ENCODE data around the gene NLGN1. TPM values are rescaled to one million over a fixed set of nuclear protein-coding genes. Genes with fewer than 3 reads are reported as not detected.

NLGN1 gene
- total RNA-seq, 1 experiment from 2014 or later, result 8.6 TPM

DNA sequence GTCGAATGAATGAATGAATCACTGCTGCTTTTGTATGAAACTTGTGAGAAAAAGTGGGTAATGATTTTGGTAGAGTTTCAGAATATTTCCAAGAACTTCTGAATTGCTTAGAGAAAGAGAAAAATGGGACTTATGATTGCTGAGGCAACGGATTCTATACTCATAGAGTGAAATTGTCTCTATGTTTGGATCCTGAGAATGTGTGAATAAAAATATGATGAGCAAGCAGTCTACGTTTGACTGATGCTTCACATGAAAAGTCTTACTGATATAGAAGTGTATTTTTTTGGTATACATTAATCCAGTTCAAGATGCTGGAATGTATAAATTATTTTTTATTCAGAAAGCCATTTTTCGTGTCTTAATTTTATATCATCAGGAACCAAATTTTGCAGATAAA lies 441.1 kb downstream of the NLGN1 start:
- DNase-seq (ENCODE audit: low read depth), result no peak
- in situ Hi-C loops (cut with HindIII; ENCODE audit: low pct_unique_long_range_greater_than_20kb, low sequenced_read_pairs), result no loop called here

DNA sequence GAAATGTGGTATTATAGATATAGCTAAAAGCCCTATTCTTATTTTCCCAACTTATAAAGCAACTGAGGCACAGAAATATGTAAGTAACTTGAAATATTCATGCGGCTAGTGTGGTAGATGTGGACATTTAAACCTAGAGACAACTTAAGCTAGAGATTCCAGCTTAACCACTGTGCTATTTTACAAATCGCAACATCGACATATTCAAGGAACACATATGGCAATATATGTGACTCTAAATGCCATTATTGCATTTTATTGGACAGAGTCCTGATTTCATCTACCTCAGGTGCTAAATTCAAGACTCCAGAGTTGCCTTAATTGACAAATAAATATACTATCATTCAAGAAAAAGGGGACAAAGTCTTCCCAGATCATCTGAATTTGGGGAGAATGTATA lies 442.3 kb downstream of the NLGN1 start:
- no peak for DNase-seq (ENCODE audit: low read depth)
- in situ Hi-C loops (cut with HindIII; ENCODE audit: low pct_unique_long_range_greater_than_20kb, low sequenced_read_pairs), result no loop called here

DNA sequence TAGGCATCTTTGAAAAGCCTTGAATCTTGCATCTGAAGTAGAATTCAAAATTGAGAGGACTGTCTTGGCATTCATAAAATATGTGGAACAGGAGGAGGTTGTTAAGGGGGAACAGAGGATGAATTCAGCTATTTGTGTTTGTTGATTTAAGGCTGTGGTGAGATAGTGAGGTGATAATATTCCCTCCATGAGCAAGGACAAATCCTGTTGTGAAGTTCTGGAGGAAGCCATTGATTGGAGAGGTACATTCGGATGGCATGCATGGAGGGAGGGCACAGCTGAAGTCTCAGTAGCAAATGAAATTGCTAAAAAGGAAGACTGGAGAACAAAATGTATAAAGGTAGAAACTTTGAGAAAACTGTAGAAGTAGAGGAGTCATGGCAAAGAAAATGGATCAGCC lies 443.8 kb downstream of the NLGN1 start:
- in situ Hi-C loops (cut with HindIII; ENCODE audit: low pct_unique_long_range_greater_than_20kb, low sequenced_read_pairs), result no loop called here

DNA sequence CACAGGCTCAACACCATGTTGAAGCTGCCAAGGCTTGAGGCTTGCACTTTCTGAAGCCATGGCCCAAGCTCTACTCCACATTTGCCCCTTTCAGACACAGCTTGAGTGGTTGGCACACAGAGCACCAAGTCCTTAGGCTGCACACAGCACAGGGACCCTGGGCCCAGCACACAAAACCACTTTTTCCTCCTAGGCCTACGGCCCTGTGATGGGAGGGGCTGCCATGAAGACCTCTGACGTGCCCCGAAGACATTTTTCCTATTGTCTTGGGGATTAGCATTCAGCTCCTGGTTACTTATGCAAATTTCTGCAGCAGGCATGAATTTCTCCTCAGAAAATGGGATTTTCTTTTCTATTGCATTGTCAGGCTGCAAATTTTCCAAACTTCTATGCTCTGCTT lies 445.5 kb downstream of the NLGN1 start:
- no peak for DNase-seq (ENCODE audit: low read depth)
- in situ Hi-C loops (cut with HindIII; ENCODE audit: low pct_unique_long_range_greater_than_20kb, low sequenced_read_pairs), result no loop called here

More for the DNA sequence above, 443.8 kb downstream of the NLGN1 start:
- no peak for DNase-seq (ENCODE audit: low read depth)

DNA sequence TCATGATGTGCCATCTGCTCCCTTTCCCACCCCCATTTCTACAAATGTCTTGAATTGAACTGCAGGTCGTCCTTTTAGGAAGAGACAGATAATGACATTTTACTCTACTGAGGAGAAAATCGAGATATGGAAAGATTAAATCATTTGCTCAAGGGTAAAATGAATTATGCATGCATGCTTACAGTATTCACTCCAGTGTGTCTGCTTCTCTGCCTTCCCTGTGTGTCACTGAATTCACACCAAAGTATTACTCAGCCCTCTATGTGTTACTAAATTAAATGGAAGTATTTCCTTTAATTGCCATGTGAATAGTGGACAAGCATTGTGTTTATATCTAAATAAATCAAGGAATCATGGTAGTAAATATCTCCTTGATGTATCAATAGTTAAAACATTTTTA lies 449.0 kb downstream of the NLGN1 start:
- no peak for DNase-seq (ENCODE audit: low read depth)
- in situ Hi-C loops (cut with HindIII; ENCODE audit: low pct_unique_long_range_greater_than_20kb, low sequenced_read_pairs), result no loop called here

DNA sequence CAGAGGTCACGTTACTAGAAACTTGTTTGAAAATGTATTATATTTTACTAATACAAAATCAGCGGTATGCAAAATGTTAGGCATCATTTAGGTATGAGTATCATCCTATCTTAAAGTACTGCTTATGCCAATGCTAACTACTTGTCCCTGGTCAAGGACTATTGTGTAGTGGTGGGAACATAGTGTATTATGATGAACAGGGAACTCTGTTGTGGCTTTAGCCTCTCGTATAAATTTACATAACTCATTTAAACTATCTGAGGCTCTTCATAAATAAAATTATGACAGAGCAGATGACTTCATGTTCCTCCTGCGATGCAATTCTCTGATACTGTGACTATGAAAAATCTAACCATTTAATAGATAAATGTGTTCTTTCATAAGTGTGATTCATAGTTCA lies 451.9 kb downstream of the NLGN1 start:
- in situ Hi-C loops (cut with HindIII; ENCODE audit: low pct_unique_long_range_greater_than_20kb, low sequenced_read_pairs), result no loop called here
- DNase-seq (ENCODE audit: low read depth), result no peak

DNA sequence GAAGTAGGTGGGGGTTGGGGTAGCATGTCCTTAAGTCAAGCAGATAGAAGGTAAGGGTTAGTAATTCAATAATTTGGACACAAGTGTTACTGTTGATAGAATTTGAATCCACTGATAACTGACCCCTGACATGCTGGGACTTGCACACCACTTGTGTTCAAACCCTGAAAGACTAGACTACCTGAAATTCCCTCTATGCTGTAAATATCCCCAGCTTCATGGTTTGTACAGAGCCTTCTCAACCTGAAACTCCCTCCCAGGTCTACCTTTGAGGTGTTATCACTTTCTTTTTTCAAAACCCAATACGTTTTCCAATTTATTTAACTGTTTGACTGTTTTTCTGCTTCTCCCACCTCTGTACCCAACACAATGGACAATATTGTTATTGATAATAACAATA lies 459.6 kb downstream of the NLGN1 start:
- no peak for DNase-seq (ENCODE audit: low read depth)
- in situ Hi-C loops (cut with HindIII; ENCODE audit: low pct_unique_long_range_greater_than_20kb, low sequenced_read_pairs), result no loop called here

DNA sequence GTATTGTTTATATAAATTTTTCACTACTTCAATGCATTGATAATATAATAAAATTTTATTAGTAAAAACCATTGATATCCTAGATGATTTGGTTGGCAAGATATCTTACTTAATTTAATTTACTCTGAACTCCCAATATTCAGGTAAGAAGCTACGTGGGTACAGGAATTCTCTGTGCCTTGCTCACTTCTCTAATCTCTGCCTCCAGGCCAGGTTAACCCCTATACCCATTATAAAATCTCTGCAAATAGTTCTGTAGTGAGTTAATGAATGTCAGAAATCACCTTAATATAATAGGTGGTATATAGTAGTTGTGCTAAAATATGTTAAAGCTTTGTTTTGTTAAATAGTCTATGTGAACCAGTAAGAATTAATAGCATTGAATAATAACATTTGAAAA lies 465.2 kb downstream of the NLGN1 start:
- in situ Hi-C loops (cut with HindIII; ENCODE audit: low pct_unique_long_range_greater_than_20kb, low sequenced_read_pairs), result no loop called here
- no peak for DNase-seq (ENCODE audit: low read depth)

DNA sequence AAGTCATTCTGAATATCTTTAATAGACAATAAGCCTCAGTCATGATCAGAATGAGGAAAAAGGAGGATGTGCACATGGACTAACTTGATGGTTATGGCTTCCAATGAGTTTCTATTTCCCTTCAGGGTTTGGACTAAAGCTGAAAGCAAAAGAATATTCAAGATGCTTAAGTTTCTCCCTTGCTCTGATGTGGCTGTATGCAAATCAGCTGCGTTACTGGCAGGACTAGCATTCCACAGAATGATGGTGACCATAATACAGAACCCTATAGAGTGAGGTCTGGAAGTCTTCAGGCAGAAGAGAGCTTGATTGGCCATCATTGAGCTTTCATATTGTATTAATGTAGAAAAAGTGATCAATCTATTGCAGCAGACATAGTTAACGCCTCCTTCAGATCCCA lies 466.0 kb downstream of the NLGN1 start:
- in situ Hi-C loops (cut with HindIII; ENCODE audit: low pct_unique_long_range_greater_than_20kb, low sequenced_read_pairs), result no loop called here
- no peak for DNase-seq (ENCODE audit: low read depth)

DNA sequence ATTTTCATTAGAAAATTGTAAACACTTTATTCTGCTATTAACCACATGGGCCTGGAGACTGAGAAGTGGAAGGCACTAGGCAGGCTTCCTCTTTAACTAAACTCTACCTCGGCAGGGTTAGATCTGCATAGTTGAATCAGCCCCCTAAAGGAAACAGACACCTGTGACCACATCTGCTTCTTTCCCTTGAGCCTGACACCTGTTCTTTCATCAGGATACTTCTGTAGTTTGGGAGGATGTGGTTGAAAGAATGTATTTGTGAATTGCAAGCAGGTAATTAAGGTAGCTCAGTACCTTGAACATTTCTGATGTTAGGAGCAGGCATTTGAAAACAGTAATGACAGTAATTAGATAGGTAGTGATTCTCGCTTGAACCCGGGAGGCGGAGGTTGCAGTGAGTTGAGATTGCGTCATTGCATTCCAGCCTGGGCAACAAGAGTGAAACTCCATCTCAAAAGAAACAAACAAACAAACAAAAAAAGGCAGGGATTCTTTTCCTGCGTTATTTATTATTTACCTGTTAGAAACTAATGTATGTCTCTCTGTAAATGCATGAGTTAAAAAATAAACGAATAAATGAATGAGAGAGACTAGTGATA lies 468.5 kb downstream of the NLGN1 start:
- no peak for DNase-seq (ENCODE audit: low read depth)
- in situ Hi-C loops (cut with HindIII; ENCODE audit: low pct_unique_long_range_greater_than_20kb, low sequenced_read_pairs), result no loop called here

DNA sequence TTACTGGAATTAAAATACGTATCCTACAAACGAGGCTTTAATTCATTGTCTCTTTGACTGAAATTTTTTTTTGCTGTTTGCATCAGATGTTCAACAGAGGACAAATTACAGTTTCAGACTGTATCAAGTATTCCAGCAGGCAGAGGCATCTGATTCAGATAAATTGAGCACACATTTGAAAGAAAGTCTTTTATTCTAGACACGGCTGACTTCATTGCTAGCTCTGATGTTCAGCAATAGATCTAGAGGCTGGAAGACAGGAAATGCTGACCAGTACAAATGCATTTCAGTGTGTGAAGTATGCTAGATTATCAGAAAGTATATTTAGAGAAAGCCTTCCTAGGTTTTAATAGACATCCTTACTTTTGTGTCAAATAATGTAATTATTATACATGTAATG lies 472.2 kb downstream of the NLGN1 start:
- in situ Hi-C loops (cut with HindIII; ENCODE audit: low pct_unique_long_range_greater_than_20kb, low sequenced_read_pairs), result no loop called here

DNA sequence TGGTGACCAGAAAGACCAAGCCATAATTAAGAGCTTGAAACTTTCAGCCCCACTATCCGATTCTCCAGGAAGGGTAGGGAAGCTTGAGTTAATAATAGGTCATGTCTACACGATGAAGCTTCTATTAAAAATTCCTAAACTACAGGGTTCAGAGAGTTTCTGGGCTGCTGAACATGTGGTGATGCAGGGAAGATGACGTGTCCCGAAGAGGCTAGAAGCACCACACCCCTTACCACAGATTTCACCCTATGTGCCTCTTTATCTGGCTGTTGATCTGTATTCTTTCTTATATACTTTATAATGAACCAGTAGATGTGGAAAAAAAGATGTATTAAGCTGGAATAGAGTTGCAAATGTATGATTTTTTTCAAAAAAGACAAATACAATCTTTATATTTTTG lies 473.4 kb downstream of the NLGN1 start:
- DNase-seq (ENCODE audit: low read depth), result no peak
- in situ Hi-C loops (cut with HindIII; ENCODE audit: low pct_unique_long_range_greater_than_20kb, low sequenced_read_pairs), result no loop called here

More for the DNA sequence above, 472.2 kb downstream of the NLGN1 start:
- no peak for DNase-seq (ENCODE audit: low read depth)

DNA sequence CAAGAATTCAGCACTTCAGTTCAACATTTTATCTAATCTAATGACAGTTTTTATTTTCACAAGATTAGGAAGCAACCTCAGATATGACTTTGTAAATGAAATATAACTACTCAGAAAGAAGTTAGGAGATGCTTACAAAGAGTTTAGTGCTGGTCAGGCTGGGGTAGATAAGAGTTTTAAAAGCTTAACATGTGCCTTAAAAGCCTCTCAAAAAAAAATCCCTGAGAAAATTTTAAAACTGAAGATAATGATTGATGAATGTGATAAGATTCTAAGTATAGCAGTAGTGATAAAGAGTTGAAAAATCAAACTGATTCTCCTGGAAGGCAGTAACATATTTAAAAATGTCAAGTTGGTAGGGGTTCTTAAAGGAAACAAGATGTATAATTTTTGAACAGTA lies 478.2 kb downstream of the NLGN1 start:
- in situ Hi-C loops (cut with HindIII; ENCODE audit: low pct_unique_long_range_greater_than_20kb, low sequenced_read_pairs), result no loop called here
- no peak for DNase-seq (ENCODE audit: low read depth)

DNA sequence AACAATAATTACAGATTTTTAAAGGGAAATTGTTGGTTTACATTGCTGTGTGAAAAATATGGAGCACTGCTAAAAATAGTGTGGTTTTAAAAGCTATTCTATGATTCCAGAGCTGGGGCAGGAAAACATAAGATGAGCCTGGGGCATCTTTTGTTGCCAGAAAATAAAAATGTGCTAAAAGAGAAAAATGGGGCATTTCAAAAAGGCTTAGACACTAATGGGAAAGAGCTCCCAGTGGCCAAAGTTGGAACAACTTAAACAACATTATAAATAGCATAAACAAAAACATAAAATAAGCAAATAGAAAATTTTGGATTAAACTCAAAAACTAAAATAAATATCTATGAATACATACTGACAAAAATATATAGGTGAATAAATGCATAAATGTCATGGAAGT lies 478.9 kb downstream of the NLGN1 start:
- no peak for DNase-seq (ENCODE audit: low read depth)

DNA sequence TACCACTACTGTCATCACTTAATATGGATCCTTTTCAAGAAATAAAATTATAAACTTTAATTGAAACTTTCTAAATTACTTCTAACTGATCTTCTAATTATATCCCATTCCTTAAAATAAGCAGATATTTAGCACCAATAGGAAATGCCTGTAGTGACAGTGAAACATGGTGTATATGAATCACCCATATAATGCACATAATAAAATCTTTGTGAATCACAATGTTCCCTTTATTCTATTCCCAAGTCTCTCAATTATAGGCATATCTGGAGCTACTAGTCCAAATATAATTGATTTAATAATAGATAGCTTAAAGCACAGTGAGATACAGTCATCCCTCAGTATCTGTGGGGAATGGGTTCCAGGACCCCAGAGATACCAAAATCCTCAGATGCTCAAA lies 490.3 kb downstream of the NLGN1 start:
- DNase-seq (ENCODE audit: low read depth), result no peak
- in situ Hi-C loops (cut with HindIII; ENCODE audit: low pct_unique_long_range_greater_than_20kb, low sequenced_read_pairs), result no loop called here

More for the DNA sequence above, 478.9 kb downstream of the NLGN1 start:
- in situ Hi-C loops (cut with HindIII; ENCODE audit: low pct_unique_long_range_greater_than_20kb, low sequenced_read_pairs), result no loop called here

DNA sequence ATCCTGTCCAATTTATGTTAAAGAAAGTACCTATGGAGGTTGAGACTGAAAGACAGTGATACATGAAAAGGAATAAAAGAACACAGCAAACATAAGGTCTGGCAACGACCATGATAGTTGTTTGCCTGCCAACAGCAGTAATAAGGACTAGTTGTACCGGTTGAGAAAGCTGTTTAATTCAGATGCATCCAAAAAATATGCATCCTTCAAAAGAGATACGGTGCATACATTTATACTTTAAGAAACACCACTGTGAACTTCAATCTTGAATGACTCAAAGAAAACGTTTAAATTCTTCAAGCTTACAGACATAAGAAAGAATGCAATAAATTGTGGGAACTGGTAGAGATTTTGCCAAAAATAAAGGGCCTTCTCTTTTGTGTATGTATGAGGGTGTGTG lies 492.1 kb downstream of the NLGN1 start:
- DNase-seq (ENCODE audit: low read depth), result no peak
- in situ Hi-C loops (cut with HindIII; ENCODE audit: low pct_unique_long_range_greater_than_20kb, low sequenced_read_pairs), result no loop called here

DNA sequence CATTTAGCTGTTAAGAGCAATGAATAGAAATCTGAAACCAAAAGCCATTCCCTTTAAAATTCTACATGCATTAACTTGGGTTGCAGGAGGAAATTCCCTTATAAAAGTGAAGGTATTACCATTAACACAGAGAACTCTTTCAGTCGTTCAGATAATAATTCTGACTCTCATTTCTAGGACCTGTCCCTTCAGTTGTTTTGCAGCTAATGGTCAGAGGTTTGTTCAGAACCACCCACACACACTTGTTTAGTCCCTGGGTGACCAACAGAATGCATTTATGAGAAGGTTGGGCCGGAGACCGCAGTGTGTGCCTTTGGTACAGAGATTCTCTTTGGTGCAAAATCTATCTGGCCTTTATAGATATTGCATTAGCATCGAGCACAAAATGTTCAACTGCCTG lies 492.5 kb downstream of the NLGN1 start:
- no peak for DNase-seq (ENCODE audit: low read depth)
- in situ Hi-C loops (cut with HindIII; ENCODE audit: low pct_unique_long_range_greater_than_20kb, low sequenced_read_pairs), result no loop called here

DNA sequence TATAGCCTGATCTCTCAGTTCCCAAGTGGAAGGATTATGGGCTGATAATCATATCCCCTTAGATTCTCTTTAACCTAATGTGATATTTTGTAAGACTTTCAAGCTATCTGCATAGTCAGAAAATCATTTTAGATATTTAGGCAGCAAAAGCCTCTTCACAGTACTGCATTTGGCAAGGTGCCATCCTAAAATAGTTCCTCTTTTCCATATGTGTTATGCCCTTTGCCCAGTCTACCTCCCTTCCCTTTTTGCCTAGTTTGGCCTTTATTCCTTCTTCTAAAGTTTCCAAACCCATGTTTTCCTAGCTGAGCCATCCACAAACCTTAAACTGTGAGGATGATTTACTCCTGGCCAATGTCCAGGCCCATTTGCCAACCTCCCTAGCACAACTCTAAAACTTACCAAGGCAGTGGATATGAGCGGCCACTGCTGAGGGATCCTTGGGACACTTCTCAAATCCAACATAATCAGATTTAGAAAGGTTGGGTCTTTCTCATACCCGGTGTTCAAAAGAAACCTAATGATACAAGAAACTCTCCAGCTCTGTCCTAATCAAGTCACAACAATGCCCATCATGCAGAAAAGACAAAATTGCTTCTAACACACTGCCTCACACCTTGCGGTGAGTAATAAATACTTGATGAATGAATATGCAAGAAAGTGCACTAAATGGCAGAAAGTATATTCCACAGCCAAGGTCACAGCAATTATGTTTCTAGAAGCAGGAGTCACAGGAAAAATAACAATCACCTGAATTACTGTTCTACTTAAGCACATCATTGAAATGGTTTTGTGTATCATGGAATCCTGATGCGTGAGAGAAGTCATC lies 493.9 kb downstream of the NLGN1 start:
- in situ Hi-C loops (cut with HindIII; ENCODE audit: low pct_unique_long_range_greater_than_20kb, low sequenced_read_pairs), result no loop called here
- no peak for DNase-seq (ENCODE audit: low read depth)

DNA sequence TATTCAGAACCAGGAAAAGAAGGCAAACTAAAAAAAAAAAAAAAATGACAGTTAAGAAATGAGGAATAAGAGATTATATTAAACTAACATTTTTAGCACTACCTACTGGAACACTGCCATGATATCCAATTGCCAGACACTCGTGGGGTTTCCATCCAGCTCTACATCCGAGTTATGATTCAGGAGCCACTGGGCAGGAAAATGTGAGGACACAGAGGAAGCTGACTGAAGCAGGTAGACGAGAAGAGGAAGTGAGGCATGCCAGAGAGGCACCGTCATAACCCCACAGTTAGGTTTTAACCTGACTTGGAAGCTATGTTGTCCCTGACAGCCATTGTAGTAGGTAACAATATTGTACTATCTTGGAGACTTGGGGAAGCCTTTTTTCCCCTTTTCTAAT lies 495.0 kb downstream of the NLGN1 start:
- DNase-seq (ENCODE audit: low read depth), result no peak
- in situ Hi-C loops (cut with HindIII; ENCODE audit: low pct_unique_long_range_greater_than_20kb, low sequenced_read_pairs), result no loop called here

DNA sequence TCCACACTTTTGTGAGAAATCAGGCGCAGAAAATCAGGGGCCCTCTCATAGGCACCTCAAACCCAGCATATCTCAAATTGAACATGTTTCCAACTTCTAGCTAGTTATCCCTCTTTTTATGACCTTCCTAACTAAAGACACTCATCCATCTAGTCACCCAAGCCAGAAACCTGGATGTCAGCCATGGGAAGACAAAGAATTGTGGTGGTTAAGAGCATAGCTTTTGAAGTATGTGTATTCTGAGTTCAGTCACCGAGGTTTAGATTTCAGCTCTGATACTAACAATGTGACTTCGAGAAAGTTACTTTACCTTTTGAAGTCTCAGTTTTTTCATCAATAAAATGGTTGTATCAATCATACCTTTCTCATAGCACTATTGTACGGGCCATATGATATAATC lies 495.5 kb downstream of the NLGN1 start:
- in situ Hi-C loops (cut with HindIII; ENCODE audit: low pct_unique_long_range_greater_than_20kb, low sequenced_read_pairs), result no loop called here
- DNase-seq (ENCODE audit: low read depth), result no peak
